CD4-positive, alpha-beta T cell treated with Interleukin-17A for 4 hours (primary cell): ENCODE measurements around the gene MIOX.

Experiments used
- DNase-seq: peaks from one replicate; pipeline ENCODE4 v3.0.0-alpha.2; 2020; ENCODE audit warnings: mixed read lengths

MIOX gene

GRCh38 chr22:50498322-50498890 is 11.7 kb downstream of the MIOX start:
- DNase-seq: peak; percentile 84

- DNase-seq: no peak
Measured at GRCh38 chr22:50500452-50500851, 13.8 kb downstream of the MIOX start.

- no peak for DNase-seq
Measured at GRCh38 chr22:50502096-50502495, 15.4 kb downstream of the MIOX start.

- no peak for DNase-seq
Measured at GRCh38 chr22:50502628-50503474, 16.2 kb downstream of the MIOX start.

- no peak for DNase-seq
Measured at GRCh38 chr22:50503475-50504145, 17.0 kb downstream of the MIOX start.

GRCh38 chr22:50504369-50505211 is 17.9 kb downstream of the MIOX start:
- DNase-seq: no peak

GRCh38 chr22:50505276-50505775 is 18.7 kb downstream of the MIOX start:
- no peak for DNase-seq

GRCh38 chr22:50505776-50506610 is 19.3 kb downstream of the MIOX start:
- no peak for DNase-seq

- DNase-seq: peak; percentile 22
Measured at GRCh38 chr22:50506611-50507420, 20.2 kb downstream of the MIOX start.

GRCh38 chr22:50507421-50507990 is 20.8 kb downstream of the MIOX start, which contains the start of gene LMF2:
LMF2 (minus strand) TSS chr22:50507702; CDS start chr22:50507675, 27 bp downstream.
- peak; percentile 100 for DNase-seq

GRCh38 chr22:50507991-50508884 is 21.6 kb downstream of the MIOX start, which contains the start of gene NCAPH2:
NCAPH2 (plus strand) TSS chr22:50508224; CDS start chr22:50508338, 114 bp downstream.
- DNase-seq: no peak

- DNase-seq: no peak
Measured at GRCh38 chr22:50508897-50509296, 22.2 kb downstream of the MIOX start.

- DNase-seq: no peak
Measured at GRCh38 chr22:50513175-50513574, 26.5 kb downstream of the MIOX start.

GRCh38 chr22:50516068-50516467 is 29.4 kb downstream of the MIOX start:
- DNase-seq: no peak

GRCh38 chr22:50516891-50517290 is 30.2 kb downstream of the MIOX start:
- DNase-seq: no peak

- DNase-seq: no peak
Measured at GRCh38 chr22:50517495-50518260, 31.0 kb downstream of the MIOX start.

- no peak for DNase-seq
Measured at GRCh38 chr22:50518606-50519005, 31.9 kb downstream of the MIOX start.

- no peak for DNase-seq
Measured at GRCh38 chr22:50519151-50519550, 32.5 kb downstream of the MIOX start.
